ENCODE data around the gene CAVIN2. TPM values are rescaled to one million over a fixed set of nuclear protein-coding genes. Genes with fewer than 3 reads are reported as not detected.

CAVIN2 gene
- total RNA-seq, 2 donors from 2014 or later = 5.5 to 12.7 TPM

DNA sequence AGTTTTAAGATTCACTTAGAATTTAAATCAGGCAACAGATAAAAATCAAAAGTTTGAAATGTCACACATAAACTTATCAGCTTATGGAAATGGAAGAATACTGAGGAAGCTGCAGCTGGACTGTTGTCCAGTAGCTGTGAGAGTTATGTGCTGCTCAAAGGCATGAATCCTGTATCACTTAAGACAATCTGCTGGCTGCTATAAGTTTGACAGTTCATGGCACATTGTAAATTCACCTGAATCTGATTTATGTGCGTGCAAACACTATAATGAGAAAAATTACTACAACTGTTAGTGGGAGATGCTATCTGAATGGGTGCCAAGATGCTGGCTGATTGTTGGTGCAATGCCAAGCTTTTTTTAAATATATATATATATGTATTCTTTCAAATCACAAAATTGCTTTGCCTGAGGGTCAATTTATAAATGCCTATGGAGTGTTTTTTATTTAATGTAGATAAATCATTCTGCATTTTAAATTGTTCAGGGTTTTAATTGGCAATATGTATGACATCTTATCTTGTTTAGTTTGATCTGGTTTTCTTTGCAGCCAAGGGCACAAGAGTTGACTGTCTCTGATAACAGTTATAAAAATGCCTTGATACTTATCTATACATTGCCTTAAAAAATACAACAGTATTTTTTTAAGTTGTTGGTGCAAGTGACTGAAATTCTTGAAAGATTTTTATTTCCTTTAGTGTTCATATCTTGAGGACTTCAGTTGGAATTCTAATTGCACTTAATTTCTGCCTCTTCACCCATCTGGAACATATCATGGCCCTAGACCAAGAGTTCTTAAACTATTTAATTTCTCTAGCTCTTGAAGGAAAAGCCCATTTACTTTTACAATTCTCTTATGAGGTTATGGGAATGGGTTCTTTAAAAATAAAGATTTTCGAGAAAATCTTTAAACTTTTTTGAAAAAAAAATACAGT is 48.7 kb downstream of the CAVIN2 start:
- H3K4me3 ChIP-seq = no peak overlapping the region
- H3K9ac ChIP-seq (ENCODE audit: low read depth in 2 of 2, low read length in 2 of 2) = no peak overlapping the region
- H3K9me3 ChIP-seq = no peaks in the 10 kb centered on the region
- TF ChIP-seq CTCF (IDR thresholded peaks at IDR 0.05) = no peak
- H3K27me3 ChIP-seq = no peaks in the 10 kb centered on the region
- no peaks in the 10 kb centered on the region for H3K36me3 ChIP-seq
- H3K27ac ChIP-seq = no peak overlapping the region
- H3K4me1 ChIP-seq = no peaks in the 10 kb centered on the region
- no peak for DNase-seq
- intact Hi-C loops (cut with DNase I) = no loop called here

GRCh38 chr2:191797500-191797899 is 49.4 kb downstream of the CAVIN2 start:
- Histone ChIP-seq H3K4me3 (no peak overlapping the region), H3K27ac (no peak overlapping the region), H3K27me3 (no peaks in the 10 kb centered on the region), H3K9me3 (no peaks in the 10 kb centered on the region), H3K9ac (ENCODE audit: low read depth in 2 of 2, low read length in 2 of 2) (no peak overlapping the region), H3K36me3 (no peaks in the 10 kb centered on the region), H3K4me1 (no peaks in the 10 kb centered on the region)
- TF ChIP-seq CTCF (IDR thresholded peaks at IDR 0.05) = no peak
- DNase-seq = no peak
- intact Hi-C loops (cut with DNase I) = no loop called here

DNA sequence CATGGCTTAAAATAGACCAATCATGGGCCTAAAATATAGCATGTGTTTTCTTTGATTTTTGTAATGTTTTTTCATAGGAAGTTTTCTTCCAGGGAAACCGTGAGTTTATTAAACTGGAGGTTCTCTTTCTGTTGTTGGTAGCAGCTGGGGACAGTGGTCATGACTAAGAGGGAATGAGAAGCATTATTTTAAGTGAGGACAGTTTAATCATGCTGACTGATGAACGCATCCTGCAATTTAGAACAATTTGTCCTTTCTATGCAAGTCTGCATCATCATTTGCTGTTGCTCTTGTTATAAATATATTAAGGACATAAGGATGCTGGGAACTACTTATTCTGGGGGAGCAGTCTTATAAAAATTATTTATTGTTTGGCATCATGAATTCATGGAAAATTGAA is 51.2 kb downstream of the CAVIN2 start:
- TF ChIP-seq CTCF (IDR thresholded peaks at IDR 0.05) = no peak
- H3K4me1 ChIP-seq = no peaks in the 10 kb centered on the region
- H3K9ac ChIP-seq (ENCODE audit: low read depth in 2 of 2, low read length in 2 of 2) = no peak overlapping the region
- H3K27ac ChIP-seq = no peak overlapping the region
- no peak overlapping the region for H3K4me3 ChIP-seq
- H3K9me3 ChIP-seq = no peaks in the 10 kb centered on the region
- no peak for DNase-seq
- H3K27me3 ChIP-seq = no peaks in the 10 kb centered on the region
- H3K36me3 ChIP-seq = no peaks in the 10 kb centered on the region
- intact Hi-C loops (cut with DNase I) = no loop called here

GRCh38 chr2:191791953-191792560 is 54.8 kb downstream of the CAVIN2 start:
- Histone ChIP-seq H3K9ac (ENCODE audit: low read depth in 2 of 2, low read length in 2 of 2) (no peak overlapping the region), H3K36me3 (no peaks in the 10 kb centered on the region), H3K27me3 (no peaks in the 10 kb centered on the region), H3K9me3 (no peaks in the 10 kb centered on the region), H3K27ac (no peak overlapping the region), H3K4me1 (no peaks in the 10 kb centered on the region), H3K4me3 (no peak overlapping the region)
- no peak for TF ChIP-seq CTCF (IDR thresholded peaks at IDR 0.05)
- no peak for DNase-seq
- intact Hi-C loops (cut with DNase I) = no loop called here

- intact Hi-C loops (cut with DNase I) = no loop called here
- no peaks in the 10 kb centered on the region for H3K4me1 ChIP-seq
- no peak overlapping the region for H3K4me3 ChIP-seq
- H3K9me3 ChIP-seq = no peaks in the 10 kb centered on the region
- H3K9ac ChIP-seq (ENCODE audit: low read depth in 2 of 2, low read length in 2 of 2) = no peak overlapping the region
- no peaks in the 10 kb centered on the region for H3K27me3 ChIP-seq
- H3K36me3 ChIP-seq = no peaks in the 10 kb centered on the region
- no peak for TF ChIP-seq CTCF (IDR thresholded peaks at IDR 0.05)
- no peak overlapping the region for H3K27ac ChIP-seq
- no peak for DNase-seq
These were observed 56.2 kb downstream of the CAVIN2 start for GRCh38 chr2:191790737-191791136.

All from colonic mucosa (tissue), 4 donors.